GF-D8 (cell line): ENCODE data around the gene DDX39A.
"Not testable (repeated sequence)": the region's sequence is repeated elsewhere in the genome, so short reads cannot be mapped to it uniquely, and the experiment has no call there.

Experiments
- DNase-seq: peaks from one replicate; lab custom pipeline; 2025; lab: John Stamatoyannopoulos, UW

DDX39A gene

DNA sequence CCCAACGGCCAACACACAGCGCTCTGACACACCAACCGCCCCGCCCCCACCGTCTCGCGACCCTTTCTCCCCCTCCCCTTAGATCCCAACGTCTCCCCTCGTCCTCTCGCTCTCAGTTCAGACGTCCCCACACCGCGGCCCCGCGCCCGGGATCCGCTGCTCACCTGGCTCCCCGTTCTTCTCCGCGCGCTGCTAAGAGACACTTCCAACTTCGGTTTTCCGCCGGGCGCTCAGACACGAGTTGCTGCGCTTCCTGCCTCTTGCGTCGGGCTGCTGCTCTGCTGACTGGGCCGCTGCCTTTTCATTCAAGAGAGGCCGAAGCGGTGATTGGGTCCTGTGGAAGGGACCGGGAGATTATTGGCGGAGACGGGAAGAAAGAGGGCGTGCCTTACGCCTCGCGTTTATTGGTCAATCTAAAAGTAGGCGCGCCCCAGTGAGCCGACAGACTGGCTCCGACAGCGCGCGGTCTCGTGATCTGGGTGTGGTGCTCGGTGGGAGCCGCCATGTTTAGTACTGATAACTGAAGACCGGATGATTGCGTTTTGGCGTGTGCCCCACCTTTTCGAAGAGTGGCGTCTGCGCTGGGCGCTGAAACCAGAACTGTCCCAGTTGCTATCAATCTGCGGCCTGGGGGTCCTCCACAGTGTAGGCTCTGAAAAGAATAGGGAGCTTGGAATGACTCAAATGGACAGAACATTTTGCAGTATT is at the start of gene DDX39A:
TSS of gene DDX39A (minus strand) at position 236 of the 708 bp plus-strand sequence. CDS start 6,121 bp downstream, outside the sequence.
- DNase-seq: peak; percentile 97

DNA sequence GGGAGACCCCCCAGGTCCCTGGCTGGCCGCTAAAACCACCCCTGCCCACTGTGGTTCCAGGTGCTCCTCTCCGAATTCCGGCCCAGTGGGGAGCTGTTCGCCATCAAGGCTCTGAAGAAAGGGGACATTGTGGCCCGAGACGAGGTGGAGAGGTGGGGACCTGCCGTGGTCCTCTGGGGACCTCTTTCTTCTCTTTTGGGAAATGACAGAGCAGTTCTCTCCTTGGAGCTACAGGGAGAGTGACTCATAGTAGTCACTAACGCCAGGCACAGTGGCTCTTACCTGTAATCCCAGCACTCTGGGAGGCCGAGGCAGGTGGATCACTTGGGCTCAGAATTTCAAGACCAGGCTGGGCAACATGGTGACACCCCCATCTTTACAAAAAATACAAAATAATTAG is 48.7 kb upstream of the DDX39A start:
- no peak for DNase-seq

DNA sequence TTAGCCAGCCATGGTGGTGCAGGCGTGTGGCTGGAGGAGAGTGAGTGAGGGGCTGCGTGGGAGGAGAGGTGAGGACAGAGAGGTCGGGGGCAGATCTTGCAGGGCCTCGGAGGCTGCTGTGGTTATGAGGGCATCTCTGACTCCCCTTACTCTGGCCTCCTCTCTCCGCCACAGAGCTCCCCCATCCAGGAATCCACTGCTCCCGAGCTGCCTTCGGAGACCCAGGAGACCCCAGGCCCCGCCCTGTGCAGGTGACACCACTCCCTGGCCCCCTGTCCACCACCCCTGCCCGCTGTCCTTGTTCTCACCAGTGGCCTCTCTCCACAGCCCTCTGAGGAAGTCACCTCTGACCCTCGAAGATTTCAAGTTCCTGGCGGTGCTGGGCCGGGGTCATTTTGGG is 48.2 kb upstream of the DDX39A start:
- no peak for DNase-seq

DNA sequence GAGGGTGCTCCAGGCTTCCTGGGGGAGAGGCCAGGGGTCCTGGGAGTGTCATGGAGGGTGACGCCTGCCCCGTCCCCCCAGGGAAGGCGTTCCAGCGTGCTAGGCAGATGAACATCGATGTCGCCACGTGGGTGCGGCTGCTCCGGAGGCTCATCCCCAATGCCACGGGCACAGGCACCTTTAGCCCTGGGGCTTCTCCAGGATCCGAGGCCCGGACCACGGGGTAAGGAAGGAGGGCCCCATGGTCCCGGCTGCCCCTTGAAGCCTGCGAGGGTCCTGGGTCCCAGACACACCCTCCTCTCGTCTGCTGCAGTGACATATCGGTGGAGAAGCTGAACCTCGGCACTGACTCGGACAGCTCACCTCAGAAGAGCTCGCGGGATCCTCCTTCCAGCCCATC is 44.6 kb upstream of the DDX39A start:
- DNase-seq: no peak

DNA sequence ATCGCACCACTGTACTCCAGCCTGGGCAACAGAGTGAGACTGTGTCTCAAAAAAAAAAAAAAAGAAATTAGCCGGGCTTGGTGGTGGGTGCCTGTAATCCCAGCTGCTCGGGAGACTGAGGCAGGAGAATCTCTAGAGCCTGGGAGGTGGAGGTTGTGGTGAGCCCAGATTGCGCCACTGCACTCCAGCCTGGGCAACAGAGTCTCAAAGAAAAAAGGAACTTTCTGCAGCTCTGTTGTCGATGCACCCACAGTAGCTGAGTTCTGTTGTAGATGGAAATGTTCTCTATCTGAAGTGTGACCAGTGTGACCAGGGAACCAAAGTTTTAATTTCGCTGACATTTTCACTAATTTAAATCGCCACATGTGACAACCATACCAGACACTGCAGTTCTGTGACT is 43.3 kb upstream of the DDX39A start:
- not testable (repeated sequence) for DNase-seq

DNA sequence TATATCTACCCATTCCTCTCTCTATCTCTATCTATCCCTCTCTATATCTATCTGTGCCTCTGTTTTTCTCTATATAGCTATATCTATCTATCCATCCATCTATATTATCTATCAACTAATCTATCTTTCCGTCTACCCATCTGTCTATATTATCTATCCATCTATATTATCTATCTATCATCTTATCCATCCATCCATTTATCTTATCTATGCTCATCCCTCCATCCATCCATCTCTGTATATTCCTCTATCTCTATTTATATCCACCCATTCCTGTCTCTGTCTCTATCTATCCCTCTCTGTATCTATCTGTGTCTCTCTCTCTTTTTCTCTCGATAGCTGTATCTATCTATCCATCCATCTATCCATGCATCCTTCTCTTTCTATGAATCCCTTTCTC is 41.8 kb upstream of the DDX39A start:
- DNase-seq: no peak

DNA sequence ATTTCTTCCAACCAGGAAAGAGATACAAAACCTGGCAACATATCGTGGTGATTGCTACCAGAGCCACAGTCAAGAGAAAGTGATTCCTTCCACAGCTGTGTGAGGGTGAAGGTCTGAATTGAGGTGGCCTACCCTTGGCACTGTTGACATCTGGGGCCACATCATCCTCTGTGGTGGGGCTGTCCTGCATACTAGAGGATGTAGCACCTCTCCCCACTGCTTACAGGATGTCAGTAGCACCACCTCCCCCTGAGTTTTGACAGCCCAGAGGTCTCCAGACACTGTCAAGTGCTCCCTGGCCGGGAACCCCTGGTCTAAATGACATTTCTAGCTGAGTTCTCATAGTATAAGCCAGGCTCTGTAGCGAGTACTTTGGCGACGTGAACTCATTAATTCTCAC is 40.6 kb upstream of the DDX39A start:
- DNase-seq: no peak

DNA sequence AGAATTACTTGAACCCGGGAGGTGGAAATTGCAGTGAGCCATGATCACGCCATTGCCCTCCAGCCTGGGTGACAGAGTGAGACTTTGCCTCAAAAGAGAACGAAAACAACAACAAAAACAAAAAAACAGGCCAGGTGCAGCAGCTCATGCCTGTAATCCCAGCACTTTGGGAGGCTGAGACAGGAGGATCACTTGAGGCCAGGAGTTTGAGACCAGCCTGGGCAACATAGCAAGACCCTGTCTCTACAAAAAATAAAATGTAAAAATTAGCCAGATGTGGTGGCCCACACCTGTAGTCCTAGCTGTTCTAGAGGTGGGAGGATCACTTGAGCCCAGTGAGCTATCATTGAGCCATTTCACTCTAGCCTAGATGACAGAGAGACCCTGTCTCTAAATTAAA is 33.2 kb upstream of the DDX39A start:
- not testable (repeated sequence) for DNase-seq

DNA sequence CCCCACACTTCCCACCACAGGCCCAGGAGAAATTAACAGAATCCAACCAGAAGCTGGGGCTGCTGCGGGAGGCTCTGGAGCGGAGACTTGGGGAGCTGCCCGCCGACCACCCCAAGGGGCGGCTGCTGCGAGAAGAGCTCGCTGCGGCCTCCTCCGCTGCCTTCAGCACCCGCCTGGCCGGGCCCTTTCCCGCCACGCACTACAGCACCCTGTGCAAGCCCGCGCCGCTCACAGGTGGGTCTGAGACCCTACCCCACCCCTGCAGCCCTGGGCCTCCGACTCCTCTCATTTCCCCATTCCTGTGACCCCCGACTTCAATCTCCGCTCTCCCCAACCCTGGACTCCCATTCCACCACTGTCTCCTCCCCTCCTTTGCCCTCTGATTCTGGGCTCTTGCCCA is 31.7 kb upstream of the DDX39A start:
- DNase-seq: no peak

DNA sequence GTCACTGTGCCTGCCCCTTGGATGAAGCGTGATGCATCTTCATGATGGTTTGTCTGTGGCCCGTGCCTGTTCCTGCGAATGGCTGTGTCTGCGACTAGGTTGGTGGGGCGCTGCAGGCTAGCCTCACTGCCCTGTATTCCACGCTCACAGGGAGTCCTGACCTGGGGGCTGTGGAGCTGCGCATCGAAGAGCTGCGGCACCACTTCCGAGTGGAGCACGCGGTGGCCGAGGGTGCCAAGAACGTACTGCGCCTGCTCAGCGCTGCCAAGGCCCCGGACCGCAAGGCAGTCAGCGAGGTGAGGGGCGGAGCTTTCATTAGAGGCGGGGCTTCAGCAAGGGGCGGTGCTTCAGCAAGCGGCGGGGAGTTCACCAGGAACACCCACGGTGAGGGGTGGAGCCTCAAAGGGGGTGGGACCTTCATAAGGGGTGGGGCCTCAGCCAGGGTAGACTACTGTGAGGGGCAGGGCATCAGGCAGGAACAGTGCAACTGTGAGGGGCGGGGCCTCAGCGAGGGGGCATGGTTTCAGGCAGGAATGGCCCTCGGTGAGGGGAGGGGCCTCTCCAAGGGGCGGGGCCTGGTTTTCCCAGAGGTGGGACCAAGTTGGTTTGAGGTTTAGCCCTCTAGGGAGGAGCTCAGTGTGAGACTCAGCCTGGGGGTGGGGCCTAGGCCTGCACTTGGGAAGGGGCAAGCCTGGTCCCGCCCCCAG is 31.2 kb upstream of the DDX39A start:
- no peak for DNase-seq

DNA sequence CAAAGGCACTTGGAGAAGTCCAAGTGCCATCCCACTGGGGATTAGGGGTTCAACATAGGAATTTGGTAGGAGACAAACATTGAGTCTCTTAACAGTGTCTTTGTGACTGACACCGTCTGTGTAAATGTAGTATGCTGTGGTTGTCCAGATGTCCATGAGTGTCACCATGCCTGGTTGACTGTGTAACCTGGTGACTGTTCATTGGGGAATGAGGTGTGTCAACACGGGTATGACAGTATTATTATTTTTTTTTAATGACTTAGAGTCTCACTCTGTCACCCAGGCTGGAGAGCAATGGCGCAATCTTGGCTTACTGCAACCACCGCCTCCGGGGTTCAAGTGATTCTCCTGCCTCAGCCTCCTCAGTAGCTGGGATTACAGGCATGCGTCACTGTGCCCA is 30.2 kb upstream of the DDX39A start:
- no peak for DNase-seq

DNA sequence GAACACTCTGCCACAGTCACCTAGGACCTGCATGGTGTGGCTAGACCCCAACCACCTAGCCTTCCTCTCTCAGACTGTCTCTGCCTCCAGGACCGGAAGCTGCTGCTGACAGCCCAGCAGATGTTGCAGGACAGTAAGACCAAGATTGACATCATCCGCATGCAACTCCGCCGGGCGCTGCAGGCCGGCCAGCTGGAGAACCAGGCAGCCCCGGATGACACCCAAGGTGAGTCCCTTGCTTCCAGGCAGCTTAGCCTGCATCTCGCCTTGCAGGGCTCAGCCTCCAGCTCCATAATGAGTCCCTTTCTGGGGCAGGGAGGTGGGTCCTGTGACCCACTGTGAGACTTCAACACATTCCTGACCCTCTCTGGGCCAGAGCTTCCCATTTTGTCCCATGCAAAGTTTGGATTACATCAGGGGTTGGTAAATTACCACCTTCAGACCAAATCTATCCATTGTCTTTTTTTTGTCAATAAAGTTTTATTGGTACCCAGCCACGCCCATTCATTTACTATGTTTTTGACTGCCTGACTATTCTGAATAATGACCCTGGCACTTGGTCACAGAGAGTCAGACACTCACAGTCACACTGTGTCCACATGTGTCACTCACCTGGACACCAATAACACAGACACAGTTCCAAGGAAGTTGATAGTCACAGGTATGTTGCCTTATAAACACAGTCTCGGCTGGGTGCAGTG is 27.3 kb upstream of the DDX39A start:
- DNase-seq: no peak

DNA sequence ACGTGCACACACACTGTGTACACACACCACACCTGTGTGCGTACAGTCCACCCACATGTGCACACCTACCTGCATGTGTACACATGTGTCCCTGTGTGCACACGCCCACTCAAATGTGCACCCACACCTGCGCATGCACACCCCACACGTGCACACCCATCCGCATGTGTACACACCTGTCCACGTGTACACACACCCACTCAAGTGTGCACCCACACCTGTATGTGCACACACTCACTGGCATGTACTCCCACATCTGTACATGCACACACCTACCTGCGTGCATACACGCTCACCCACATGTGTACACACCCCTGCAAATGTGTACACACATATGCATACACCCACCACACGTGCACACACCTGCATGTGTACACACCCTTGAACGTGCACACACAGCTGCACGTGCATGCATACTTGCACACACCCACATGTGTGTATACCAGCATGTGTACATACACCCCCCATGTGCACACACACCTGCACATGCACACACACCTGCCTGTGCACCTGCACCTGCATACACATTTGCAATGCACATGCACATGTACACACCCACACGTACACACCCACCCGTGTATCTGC is 24.6 kb upstream of the DDX39A start:
- DNase-seq: no peak

DNA sequence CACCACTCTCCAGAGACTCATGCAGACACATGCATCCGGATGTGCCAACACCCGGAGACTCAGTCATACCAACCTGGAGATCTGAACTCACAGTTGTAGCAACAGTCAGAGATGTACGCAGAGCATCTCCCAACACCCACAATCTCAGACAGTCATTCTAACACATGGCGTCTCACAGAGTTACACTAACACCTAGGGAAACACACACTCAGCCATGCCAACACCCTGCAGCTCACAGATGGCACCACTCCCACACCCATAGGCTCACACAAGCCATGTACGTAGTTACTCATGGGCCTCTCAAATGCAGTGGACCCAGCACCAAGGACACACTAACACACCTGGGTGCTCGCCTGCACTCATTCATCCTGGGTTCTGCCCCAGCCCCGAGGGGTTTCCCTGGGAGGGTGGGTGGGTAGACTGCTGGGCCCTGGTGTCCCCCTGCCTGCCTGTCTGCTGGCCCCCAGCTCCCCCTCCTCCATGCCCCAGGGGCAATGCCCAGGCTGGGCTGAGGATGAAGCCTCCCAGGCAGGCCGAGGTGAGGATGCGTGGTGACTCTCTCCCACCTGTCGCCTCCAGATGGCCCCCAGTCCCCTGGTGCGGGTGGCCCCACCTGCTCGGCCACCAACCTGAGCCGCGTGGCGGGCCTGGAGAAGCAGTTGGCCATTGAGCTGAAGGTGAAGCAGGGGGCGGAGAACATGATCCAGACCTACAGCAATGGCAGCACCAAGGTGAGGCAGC is 23.9 kb upstream of the DDX39A start:
- no peak for DNase-seq

DNA sequence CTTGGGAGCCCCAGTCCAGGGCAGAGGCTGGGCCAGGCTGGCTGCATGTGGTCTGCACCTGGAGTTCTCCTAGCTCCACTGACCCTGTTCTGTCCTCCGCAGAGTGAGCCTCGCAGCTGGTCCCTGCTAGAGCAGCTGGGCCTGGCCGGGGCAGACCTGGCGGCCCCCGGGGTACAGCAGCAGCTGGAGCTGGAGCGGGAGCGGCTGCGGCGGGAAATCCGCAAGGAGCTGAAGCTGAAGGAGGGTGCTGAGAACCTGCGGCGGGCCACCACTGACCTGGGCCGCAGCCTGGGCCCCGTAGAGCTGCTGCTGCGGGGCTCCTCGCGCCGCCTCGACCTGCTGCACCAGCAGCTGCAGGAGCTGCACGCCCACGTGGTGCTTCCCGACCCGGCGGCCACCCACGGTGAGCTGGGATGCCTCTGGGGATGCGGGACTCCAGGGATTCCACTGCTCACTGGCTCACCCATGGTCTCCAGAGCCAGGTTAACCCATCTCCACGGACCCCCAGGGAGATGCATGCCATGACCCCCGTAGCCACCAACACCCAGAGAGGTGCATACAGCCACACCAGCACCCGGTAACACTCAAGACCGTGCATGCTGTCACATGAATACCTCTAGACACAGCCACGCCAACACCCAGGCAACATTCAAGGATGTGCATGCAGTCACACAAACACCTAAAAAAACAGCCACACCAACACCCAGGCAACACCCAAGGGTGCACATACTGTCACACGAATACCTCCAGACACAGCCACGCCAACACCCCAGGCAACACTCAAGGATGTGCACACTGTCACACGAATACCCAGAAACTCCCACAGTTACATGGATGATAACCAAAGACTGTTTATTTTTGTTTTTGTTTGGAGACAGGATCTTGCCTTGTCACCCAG is 22.1 kb upstream of the DDX39A start:
- no peak for DNase-seq

DNA sequence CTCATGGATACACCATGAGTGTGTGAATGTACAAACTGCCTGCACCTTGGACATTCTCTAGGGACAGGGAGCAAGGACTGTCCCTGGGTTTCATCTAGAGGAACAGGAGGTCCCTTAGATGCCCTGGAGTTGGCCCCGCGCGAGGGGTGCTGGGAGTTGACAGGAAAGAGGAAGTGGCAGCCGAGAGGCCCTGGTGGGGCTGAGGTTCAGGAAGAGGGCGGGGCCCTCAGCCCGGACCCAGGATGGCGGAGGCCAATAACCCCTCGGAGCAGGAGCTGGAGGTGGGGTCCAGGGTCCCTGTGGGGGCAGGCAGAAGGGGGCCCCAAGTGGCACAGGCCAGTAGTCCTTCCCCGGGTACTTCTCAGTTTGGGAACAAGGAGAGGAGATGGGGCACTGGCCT is 20.9 kb upstream of the DDX39A start:
- DNase-seq: peak; percentile 82

DNA sequence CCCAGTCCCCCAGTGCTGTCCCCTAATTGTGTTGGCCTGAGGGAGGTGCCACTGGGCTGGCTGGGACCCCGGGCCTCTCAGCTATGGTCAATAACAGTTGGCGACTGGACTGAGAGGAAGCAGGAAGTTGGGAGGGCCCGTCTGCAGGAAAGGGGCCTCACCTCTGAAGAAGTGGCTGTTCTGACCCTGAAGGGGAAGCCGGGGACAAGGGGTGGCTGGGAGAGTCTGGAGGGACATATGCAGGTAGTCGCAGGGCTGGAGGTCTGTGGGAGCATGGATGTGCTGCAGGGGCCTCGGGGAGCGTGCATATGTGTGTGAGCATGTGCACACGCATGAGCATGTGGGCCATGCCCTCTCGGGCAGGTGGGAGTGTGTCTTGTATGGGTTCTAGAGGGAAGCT is 19.9 kb upstream of the DDX39A start:
- peak; percentile 40 for DNase-seq

DNA sequence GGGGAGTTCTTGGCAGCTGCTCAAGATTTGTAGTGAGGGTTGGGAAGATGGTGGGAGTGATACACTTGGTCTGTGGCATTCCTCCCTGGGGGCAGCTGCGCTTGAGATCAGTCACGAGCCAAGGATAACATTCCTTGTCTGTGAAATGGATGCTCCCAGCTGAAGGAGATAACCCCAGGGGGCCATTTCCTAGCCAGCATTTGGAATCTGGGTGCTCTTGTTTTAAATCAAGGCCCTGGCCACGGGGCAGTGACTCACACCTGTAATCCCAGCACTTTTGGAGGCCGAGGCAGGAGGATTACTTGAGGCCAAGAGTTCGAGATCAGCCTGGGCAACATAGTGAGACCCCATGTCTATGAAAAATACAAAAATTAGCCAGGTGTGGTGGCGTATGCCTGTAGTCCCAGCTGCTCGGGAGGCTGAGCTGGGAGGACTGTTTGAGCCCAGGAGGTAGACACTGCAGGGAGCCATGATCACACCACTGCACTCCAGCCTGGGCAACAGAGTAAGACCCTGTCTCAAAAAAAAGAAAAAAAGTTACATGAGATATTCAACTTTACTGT is 18.5 kb upstream of the DDX39A start:
- DNase-seq: no peak

DNA sequence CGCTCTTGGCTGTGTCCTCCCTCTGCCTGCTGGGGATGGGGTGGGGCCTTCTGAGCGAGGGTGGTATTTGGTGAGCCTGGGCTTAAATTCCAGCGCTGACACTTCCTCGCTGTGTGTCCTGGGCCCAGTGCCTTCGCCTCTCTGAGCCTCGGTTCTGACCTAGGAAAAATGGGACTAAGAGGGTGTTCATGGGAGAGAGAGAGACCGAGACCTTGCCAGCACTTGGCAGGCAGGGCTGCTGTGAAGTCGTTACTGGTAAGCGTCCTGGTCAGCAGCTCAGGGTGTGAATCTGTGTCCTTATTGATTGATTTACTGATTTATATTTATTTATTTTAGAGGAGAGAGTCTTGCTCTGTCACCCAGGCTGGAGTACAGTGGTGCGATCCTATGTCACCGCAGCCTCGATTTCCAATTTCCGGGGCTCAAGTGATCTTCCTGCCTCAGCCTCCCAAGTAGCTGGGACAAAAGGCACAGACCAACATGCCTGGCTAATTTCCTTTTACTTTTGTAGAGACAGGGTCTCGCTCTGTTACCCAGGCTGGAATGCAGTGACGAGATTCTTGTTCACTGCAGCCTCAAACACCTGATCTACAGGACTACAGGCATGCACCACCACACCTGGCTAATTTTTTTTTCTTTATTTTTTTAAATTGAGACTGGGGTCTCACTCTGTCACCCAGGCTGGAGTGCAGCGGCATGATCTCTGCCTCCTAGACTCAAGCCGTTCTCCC is 16.3 kb upstream of the DDX39A start:
- no peak for DNase-seq
